ENCODE results near the gene ACADSB.

The ACADSB gene

DNA sequence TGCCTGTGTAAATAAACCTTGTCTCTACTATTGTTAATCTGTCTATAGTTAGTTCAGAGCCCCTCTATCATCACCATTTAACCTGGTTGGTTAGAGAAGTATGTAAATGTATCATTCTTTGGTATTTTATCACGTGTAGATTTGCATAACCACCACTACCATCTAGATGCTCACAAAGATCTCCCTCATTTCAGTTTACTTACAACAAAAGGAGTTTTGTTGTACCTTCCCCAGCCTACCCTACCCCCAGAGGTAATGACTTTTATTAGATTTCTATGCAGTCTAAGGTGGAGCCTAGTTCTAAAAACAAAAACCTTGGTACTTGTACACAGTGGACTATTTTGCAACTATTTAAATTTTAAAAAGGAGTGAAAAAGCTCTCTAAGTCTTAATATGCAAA lies 17.5 kb downstream of the ACADSB start:
- DNase-seq (ENCODE audit: low read depth in 1 of 2, low spot score in 1 of 2), result no peak
- TF ChIP-seq, protein P1, sequence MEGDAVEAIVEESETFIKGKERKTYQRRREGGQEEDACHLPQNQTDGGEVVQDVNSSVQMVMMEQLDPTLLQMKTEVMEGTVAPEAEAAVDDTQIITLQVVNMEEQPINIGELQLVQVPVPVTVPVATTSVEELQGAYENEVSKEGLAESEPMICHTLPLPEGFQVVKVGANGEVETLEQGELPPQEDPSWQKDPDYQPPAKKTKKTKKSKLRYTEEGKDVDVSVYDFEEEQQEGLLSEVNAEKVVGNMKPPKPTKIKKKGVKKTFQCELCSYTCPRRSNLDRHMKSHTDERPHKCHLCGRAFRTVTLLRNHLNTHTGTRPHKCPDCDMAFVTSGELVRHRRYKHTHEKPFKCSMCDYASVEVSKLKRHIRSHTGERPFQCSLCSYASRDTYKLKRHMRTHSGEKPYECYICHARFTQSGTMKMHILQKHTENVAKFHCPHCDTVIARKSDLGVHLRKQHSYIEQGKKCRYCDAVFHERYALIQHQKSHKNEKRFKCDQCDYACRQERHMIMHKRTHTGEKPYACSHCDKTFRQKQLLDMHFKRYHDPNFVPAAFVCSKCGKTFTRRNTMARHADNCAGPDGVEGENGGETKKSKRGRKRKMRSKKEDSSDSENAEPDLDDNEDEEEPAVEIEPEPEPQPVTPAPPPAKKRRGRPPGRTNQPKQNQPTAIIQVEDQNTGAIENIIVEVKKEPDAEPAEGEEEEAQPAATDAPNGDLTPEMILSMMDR (IDR thresholded peaks at IDR 0.05; ENCODE audit: insufficient read depth, low read length), result no peak
- no peak for TF ChIP-seq SPI1 (IDR thresholded peaks at IDR 0.05; ENCODE audit: borderline replicate concordance, low read depth)
- no peak for TF ChIP-seq GABPA (IDR thresholded peaks at IDR 0.05; ENCODE audit: low read depth)

DNA sequence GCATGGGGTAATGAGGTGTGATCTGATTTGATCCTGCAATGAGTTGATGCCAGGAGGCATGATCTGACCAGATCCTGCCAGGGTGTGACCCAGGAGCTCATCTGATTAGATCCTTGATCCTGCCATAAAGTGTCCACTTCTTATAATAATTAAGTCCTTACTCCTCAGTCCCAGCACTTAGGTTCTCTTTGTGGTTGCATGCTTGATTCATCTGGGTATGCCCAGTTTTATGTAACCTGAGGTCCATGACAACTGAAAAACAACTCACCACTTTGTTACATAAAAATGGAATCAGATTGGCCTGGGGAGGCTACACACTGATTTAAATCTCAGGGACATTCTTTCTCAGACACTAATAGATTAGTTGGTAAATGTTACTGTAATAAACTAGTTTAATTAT lies 19.1 kb downstream of the ACADSB start:
- Histone ChIP-seq H3K4me3 (replicated peaks; ENCODE audit: insufficient read depth, low read length) (no peak overlapping the region), H3K27ac (replicated peaks) (no peak overlapping the region), H3K27me3 (ENCODE audit: insufficient read depth, poor library complexity, severe bottlenecking) (no peaks in the 10 kb centered on the region)
- TF ChIP-seq POLR2AphosphoS5 (IDR thresholded peaks at IDR 0.05; ENCODE audit: low read depth), result no peak
- TF ChIP-seq GABPA (IDR thresholded peaks at IDR 0.05; ENCODE audit: low read depth), result no peak
- no peak for TF ChIP-seq SPI1 (IDR thresholded peaks at IDR 0.05; ENCODE audit: borderline replicate concordance, low read depth)
- TF ChIP-seq, protein P2, sequence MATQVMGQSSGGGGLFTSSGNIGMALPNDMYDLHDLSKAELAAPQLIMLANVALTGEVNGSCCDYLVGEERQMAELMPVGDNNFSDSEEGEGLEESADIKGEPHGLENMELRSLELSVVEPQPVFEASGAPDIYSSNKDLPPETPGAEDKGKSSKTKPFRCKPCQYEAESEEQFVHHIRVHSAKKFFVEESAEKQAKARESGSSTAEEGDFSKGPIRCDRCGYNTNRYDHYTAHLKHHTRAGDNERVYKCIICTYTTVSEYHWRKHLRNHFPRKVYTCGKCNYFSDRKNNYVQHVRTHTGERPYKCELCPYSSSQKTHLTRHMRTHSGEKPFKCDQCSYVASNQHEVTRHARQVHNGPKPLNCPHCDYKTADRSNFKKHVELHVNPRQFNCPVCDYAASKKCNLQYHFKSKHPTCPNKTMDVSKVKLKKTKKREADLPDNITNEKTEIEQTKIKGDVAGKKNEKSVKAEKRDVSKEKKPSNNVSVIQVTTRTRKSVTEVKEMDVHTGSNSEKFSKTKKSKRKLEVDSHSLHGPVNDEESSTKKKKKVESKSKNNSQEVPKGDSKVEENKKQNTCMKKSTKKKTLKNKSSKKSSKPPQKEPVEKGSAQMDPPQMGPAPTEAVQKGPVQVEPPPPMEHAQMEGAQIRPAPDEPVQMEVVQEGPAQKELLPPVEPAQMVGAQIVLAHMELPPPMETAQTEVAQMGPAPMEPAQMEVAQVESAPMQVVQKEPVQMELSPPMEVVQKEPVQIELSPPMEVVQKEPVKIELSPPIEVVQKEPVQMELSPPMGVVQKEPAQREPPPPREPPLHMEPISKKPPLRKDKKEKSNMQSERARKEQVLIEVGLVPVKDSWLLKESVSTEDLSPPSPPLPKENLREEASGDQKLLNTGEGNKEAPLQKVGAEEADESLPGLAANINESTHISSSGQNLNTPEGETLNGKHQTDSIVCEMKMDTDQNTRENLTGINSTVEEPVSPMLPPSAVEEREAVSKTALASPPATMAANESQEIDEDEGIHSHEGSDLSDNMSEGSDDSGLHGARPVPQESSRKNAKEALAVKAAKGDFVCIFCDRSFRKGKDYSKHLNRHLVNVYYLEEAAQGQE (IDR thresholded peaks at IDR 0.05; ENCODE audit: insufficient replicate concordance, low read depth), result no peak
- TF ChIP-seq, protein P1 (IDR thresholded peaks at IDR 0.05; ENCODE audit: insufficient read depth, low read length), result no peak
- no peak for DNase-seq (ENCODE audit: low read depth in 1 of 2, low spot score in 1 of 2)

More for the DNA sequence above, 17.5 kb downstream of the ACADSB start:
- Histone ChIP-seq H3K4me3 (replicated peaks; ENCODE audit: insufficient read depth, low read length) (no peak overlapping the region), H3K27ac (replicated peaks) (no peak overlapping the region), H3K27me3 (ENCODE audit: insufficient read depth, poor library complexity, severe bottlenecking) (no peaks in the 10 kb centered on the region)

DNA sequence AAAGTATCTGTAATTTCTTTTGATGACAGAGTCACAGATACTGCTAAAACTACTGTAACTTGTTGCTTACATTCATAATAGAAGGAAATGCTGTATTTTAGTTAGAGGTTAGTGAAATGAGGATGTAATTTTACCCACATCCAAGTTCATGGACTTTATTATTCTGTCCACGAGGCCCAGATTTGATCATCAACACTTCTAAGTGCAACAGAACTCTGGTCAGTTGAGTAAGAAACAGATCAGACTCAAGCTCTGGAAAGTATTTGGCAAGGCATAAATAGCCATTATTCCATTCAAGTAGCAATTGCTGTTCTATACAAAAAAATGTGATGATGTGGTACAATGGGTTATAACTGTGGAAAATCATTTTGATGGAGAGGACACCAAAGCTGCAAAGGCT lies 22.3 kb downstream of the ACADSB start:
- Histone ChIP-seq H3K27me3 (ENCODE audit: insufficient read depth, poor library complexity, severe bottlenecking) (no peaks in the 10 kb centered on the region), H3K27ac (replicated peaks) (no peak overlapping the region), H3K4me3 (replicated peaks; ENCODE audit: insufficient read depth, low read length) (no peak overlapping the region)
- no peak for TF ChIP-seq SPI1 (IDR thresholded peaks at IDR 0.05; ENCODE audit: borderline replicate concordance, low read depth)
- TF ChIP-seq, protein P1 (IDR thresholded peaks at IDR 0.05; ENCODE audit: insufficient read depth, low read length), result no peak
- TF ChIP-seq, protein P2 (IDR thresholded peaks at IDR 0.05; ENCODE audit: insufficient replicate concordance, low read depth), result no peak
- no peak for TF ChIP-seq POLR2AphosphoS5 (IDR thresholded peaks at IDR 0.05; ENCODE audit: low read depth)
- TF ChIP-seq GABPA (IDR thresholded peaks at IDR 0.05; ENCODE audit: low read depth), result no peak
- no peak for DNase-seq (ENCODE audit: low read depth in 1 of 2, low spot score in 1 of 2)

DNA sequence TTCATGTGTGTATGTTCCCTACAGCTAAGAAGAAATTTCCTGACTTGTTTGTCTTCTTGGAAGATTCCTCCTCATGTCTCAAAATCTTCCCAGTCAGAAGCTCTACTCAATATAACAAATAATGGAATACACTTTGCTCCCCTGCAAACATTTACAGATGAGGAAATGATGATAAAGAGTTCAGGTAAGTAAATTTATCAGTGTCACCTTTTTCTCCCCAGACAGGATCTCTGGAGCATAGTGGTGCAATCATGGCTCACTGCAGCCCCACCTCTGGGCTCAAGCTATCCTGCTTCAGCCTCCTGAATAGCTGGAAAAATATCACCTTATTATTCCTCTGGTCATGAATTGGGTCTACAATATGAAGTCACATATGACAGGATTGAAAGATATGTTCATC lies 25.5 kb downstream of the ACADSB start:
- TF ChIP-seq POLR2AphosphoS5 (IDR thresholded peaks at IDR 0.05; ENCODE audit: low read depth) (no peak), GABPA (IDR thresholded peaks at IDR 0.05; ENCODE audit: low read depth) (no peak), SPI1 (IDR thresholded peaks at IDR 0.05; ENCODE audit: borderline replicate concordance, low read depth) (no peak)
- TF ChIP-seq, protein P2 (IDR thresholded peaks at IDR 0.05; ENCODE audit: insufficient replicate concordance, low read depth), result no peak
- TF ChIP-seq, protein P1 (IDR thresholded peaks at IDR 0.05; ENCODE audit: insufficient read depth, low read length), result no peak
- DNase-seq (ENCODE audit: low read depth in 1 of 2, low spot score in 1 of 2), result no peak
- Histone ChIP-seq H3K4me3 (replicated peaks; ENCODE audit: insufficient read depth, low read length) (no peak overlapping the region), H3K27ac (replicated peaks) (no peak overlapping the region), H3K27me3 (ENCODE audit: insufficient read depth, poor library complexity, severe bottlenecking) (no peaks in the 10 kb centered on the region)

All from HL-60 (cell line).